Measurements from ENCODE around the gene LARP7.
"Not testable (repeated sequence)": the region's sequence is repeated elsewhere in the genome, so short reads cannot be mapped to it uniquely, and the experiment has no call there.

LARP7 gene

DNA sequence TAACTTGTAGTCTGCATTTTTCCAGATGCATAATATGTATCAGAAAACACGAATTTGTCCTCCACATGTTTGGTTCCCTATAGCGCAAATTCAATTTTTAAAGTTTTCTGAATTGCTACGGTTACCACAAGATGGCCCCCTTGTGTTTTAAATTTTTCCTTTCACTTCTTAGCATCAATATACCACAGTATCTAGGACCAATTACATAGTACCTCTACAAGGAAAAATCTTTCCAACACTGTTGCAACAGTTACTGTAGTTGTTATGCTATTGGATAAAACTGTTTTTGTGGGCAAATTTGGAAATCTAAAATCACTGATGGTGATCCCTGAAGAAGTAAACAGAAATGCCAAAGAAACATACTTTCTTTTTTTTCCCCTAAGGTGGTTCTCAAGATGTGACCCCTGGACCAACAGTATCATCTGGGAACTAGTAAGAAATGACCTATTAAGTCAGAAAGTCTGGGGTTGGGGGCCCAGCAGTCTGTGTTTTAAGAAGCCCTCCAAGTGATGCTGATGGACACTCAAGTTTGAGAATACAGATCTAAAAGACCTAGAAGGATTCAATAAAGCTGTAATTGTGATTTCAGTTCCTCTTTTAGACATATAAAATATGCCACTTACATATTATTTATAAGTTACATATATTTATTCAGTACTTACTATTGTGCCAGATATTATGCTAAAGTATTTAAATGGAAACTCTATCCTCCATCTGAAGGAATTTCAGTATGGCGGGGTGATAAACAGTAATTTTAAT lies 3.3 kb upstream of the LARP7 start:
- H3K36me3 ChIP-seq (ENCODE audit: control insufficient read depth, insufficient read depth, low read length), result peaks cover 44% of the 10 kb centered on the region
- H3K9ac ChIP-seq (ENCODE audit: low read length), result no peak overlapping the region
- no peak overlapping the region for H3K27ac ChIP-seq (ENCODE audit: low read depth, low read length)
- H3K4me1 ChIP-seq (ENCODE audit: control insufficient read depth, insufficient read depth, low read length), result peaks cover 16% of the 10 kb centered on the region; the same call in 1 of the 2 replicates
- H3K4me3 ChIP-seq (ENCODE audit: low read depth, low read length), result no peak overlapping the region
- H3K9me3 ChIP-seq (ENCODE audit: control insufficient read depth, insufficient read depth, low read depth, low read length), result no peaks in the 10 kb centered on the region
- no peaks in the 10 kb centered on the region for H3K27me3 ChIP-seq (ENCODE audit: control insufficient read depth, insufficient read depth, low read length)

DNA sequence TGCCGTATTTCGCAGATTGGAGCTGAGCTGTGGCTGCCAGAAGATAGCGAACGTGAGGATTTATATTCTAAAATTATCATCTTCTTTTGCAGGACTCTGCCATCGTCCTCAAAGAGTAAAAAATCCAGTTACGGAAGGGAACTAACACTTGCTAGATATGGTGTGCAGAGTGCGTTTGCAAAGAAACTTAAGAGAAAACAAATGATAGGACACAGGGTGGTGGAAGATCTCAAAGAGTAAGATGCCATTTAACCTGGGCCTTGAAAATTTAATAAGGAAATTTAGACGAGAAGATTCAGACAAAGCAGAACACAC lies 566 bp downstream of the LARP7 start:
- Histone ChIP-seq H3K4me3 (ENCODE audit: low read depth, low read length) (peak overlapping the region; percentile 90), H3K9me3 (ENCODE audit: control insufficient read depth, insufficient read depth, low read depth, low read length) (no peaks in the 10 kb centered on the region), H3K9ac (ENCODE audit: low read length) (peak overlapping the region; percentile 87), H3K27ac (ENCODE audit: low read depth, low read length) (peak overlapping the region; percentile 77; the same call in 1 of the 2 replicates), H3K4me1 (ENCODE audit: control insufficient read depth, insufficient read depth, low read length) (peaks cover 22% of the 10 kb centered on the region; the same call in 1 of the 2 replicates), H3K36me3 (ENCODE audit: control insufficient read depth, insufficient read depth, low read length) (peaks cover 23% of the 10 kb centered on the region), H3K27me3 (ENCODE audit: control insufficient read depth, insufficient read depth, low read length) (no peaks in the 10 kb centered on the region)

DNA sequence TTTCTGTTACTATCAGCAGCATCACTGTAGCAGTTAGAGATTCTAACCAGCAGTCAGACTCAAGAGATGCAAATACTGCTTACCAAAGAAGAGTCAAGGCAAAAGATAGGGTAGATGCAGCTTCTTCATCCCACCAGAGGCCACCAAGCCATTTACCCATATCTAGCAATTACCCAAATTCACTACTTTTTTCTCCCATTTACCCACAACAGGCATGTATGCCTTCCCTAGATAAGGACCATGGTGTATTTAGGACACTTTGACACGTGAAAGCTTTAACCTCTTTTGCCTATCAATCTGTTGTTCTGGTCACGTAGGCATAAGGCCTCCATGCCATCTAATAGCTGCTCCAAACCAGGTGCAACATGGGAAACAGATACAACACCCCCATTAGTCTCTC lies 5.6 kb downstream of the LARP7 start:
- Histone ChIP-seq H3K27me3 (ENCODE audit: control insufficient read depth, insufficient read depth, low read length) (no peaks in the 10 kb centered on the region), H3K9me3 (ENCODE audit: control insufficient read depth, insufficient read depth, low read depth, low read length) (no peaks in the 10 kb centered on the region), H3K36me3 (ENCODE audit: control insufficient read depth, insufficient read depth, low read length) (peaks cover 34% of the 10 kb centered on the region), H3K4me3 (ENCODE audit: low read depth, low read length) (no peak overlapping the region), H3K9ac (ENCODE audit: low read length) (no peak overlapping the region), H3K4me1 (ENCODE audit: control insufficient read depth, insufficient read depth, low read length) (peaks cover 11% of the 10 kb centered on the region; the same call in 1 of the 2 replicates), H3K27ac (ENCODE audit: low read depth, low read length) (no peak overlapping the region)

DNA sequence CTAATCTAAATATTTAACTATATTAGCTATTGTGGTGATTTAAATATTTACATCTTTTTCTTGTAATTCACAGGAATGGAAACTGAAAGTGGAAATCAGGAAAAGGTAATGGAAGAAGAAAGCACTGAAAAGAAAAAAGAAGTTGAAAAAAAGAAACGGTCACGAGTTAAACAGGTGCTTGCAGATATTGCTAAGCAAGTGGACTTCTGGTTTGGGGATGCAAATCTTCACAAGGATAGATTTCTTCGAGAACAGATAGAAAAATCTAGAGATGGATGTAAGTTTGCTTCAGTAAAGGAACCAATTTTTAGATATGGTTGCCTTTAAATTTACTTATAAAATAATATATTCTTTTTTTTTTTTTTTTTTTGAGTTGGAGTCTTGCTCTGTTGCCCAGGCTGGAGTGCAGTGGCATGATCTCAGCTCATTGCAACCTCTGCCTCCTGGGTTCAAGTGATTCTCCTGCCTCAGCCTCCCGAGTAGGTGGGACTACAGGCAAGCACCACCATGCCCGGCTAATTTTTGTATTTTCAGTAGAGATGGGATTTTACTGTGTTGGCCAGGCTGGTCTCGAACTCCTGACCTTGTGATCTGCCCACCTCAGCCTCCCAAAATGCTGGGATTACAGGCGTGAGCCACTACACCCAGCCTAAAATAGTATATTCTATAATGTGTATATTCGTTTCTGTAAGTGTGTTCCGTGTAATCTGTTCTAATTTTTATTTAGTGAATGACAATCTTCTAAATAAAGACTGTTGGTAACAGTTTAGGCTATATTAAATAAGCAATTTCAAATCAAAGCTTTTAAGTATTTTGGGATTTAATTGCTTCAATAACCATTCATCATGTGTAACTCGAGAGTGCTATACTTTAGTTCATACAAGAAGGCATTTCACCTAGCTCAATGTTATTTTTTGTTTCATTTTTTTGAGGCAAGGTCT lies 7.9 kb downstream of the LARP7 start:
- not testable (repeated sequence) for H3K4me3 ChIP-seq (ENCODE audit: low read depth, low read length); H3K4me1 ChIP-seq (ENCODE audit: control insufficient read depth, insufficient read depth, low read length); H3K27me3 ChIP-seq (ENCODE audit: control insufficient read depth, insufficient read depth, low read length); H3K9ac ChIP-seq (ENCODE audit: low read length); H3K9me3 ChIP-seq (ENCODE audit: control insufficient read depth, insufficient read depth, low read depth, low read length); H3K27ac ChIP-seq (ENCODE audit: low read depth, low read length)
- H3K36me3 ChIP-seq (ENCODE audit: control insufficient read depth, insufficient read depth, low read length), result peaks cover 38% of the 10 kb centered on the region

DNA sequence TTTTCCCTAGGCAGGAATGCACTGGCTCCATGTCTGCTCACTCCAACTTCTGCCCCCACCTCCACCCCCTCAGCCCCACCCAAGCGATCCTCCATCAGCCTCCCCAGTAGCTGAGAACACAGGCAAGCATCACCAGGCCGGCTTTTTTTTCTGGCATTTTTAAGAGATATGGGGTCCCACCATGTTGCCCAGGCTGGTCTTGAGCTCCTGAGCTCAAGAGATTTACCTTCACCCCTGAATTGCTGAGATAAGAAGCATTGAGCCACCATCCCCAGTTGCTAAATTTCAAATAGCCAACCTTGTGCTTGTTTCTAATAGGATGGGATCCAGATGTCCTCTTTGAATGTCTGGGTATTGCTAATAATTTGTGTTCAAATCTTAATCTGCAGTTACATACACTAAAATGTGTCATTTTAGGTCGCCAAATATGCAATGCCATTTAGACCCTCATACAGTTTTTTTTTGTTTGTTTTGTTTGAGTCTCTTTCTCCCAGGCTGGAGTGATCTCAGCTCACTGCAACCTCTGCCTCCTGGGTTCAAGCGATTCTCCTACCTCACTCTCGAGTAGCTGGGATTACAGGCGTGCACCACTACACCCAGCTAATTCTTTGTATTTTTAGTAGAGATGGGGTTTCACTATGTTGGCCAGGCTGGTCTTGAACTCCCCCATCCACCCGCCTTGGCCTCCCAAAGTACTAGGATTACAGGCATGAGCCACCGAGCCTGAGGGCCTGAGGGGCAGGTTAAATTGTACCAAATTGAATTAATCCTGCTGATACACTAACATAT lies 8.8 kb downstream of the LARP7 start:
- Histone ChIP-seq H3K27ac (ENCODE audit: low read depth, low read length) (peak overlapping the region; percentile 48; the same call in 1 of the 2 replicates), H3K9me3 (ENCODE audit: control insufficient read depth, insufficient read depth, low read depth, low read length) (no peaks in the 10 kb centered on the region), H3K4me1 (ENCODE audit: control insufficient read depth, insufficient read depth, low read length) (0 out of 2 replicates have a peak, but pooled peaks cover 8% of the 10 kb centered on the region), H3K4me3 (ENCODE audit: low read depth, low read length) (peak overlapping the region; percentile 78), H3K27me3 (ENCODE audit: control insufficient read depth, insufficient read depth, low read length) (no peaks in the 10 kb centered on the region), H3K9ac (ENCODE audit: low read length) (peak overlapping the region; percentile 89), H3K36me3 (ENCODE audit: control insufficient read depth, insufficient read depth, low read length) (peaks cover 34% of the 10 kb centered on the region)

DNA sequence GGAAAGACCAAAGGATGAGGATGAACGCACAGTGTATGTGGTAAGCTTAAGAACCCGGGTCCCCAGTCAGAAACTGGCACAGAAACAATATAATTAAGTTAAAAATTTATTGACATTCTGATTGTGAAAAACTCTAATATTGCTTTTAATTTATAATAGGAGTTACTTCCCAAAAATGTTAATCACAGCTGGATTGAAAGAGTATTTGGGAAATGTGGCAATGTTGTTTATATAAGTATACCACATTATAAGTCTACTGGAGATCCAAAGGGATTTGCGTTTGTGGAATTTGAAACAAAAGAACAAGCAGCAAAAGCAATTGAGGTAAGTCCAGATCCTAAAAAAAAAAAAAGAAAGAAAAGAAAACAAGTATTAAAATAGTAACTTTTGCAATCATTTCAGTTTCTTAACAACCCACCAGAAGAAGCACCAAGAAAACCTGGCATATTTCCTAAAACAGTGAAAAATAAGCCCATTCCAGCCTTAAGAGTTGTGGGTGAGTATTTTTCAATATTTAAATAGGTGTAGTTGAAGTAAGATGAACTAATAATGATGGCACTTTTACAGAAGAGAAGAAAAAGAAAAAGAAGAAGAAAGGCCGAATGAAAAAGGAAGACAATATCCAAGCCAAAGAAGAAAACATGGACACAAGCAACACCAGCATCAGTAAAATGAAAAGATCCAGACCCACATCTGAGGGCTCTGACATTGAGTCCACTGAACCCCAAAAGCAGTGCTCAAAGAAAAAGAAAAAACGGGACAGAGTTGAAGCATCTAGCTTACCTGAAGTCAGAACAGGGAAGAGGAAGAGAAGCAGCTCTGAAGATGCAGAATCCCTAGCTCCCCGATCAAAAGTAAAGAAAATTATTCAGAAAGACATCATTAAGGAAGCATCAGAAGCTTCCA lies 9.9 kb downstream of the LARP7 start:
- H3K27ac ChIP-seq (ENCODE audit: low read depth, low read length), result peak overlapping the region; percentile 100
- no peaks in the 10 kb centered on the region for H3K9me3 ChIP-seq (ENCODE audit: control insufficient read depth, insufficient read depth, low read depth, low read length)
- H3K9ac ChIP-seq (ENCODE audit: low read length), result peak overlapping the region; percentile 98
- peaks cover 31% of the 10 kb centered on the region for H3K36me3 ChIP-seq (ENCODE audit: control insufficient read depth, insufficient read depth, low read length)
- no peaks in the 10 kb centered on the region for H3K27me3 ChIP-seq (ENCODE audit: control insufficient read depth, insufficient read depth, low read length)
- peaks cover 13% of the 10 kb centered on the region; the same call in 1 of the 2 replicates for H3K4me1 ChIP-seq (ENCODE audit: control insufficient read depth, insufficient read depth, low read length)
- peak overlapping the region; percentile 78 for H3K4me3 ChIP-seq (ENCODE audit: low read depth, low read length)

DNA sequence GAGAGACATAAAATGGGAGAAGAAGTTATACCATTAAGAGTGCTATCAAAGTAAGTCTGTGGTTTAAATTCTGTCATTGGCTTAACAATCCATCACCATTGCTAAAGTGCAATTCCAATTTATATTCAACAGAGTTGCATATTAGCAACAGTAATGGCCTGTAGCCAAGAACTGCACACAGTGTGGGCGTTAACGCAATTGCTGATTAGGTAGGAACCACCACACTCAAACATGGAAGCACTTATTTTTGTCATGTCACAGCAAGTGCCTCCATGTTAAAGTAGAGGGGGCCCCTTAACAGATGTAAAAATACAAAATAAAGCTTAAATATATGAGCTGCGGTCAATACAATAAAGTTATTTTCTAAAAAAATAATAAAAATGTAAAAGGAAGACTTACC lies 10.8 kb downstream of the LARP7 start:
- Histone ChIP-seq H3K4me1 (ENCODE audit: control insufficient read depth, insufficient read depth, low read length) (peaks cover 17% of the 10 kb centered on the region), H3K27me3 (ENCODE audit: control insufficient read depth, insufficient read depth, low read length) (no peaks in the 10 kb centered on the region), H3K27ac (ENCODE audit: low read depth, low read length) (peak overlapping the region; percentile 100), H3K4me3 (ENCODE audit: low read depth, low read length) (peak overlapping the region; percentile 78), H3K36me3 (ENCODE audit: control insufficient read depth, insufficient read depth, low read length) (peaks cover 25% of the 10 kb centered on the region), H3K9ac (ENCODE audit: low read length) (peak overlapping the region; percentile 98), H3K9me3 (ENCODE audit: control insufficient read depth, insufficient read depth, low read depth, low read length) (no peaks in the 10 kb centered on the region)

DNA sequence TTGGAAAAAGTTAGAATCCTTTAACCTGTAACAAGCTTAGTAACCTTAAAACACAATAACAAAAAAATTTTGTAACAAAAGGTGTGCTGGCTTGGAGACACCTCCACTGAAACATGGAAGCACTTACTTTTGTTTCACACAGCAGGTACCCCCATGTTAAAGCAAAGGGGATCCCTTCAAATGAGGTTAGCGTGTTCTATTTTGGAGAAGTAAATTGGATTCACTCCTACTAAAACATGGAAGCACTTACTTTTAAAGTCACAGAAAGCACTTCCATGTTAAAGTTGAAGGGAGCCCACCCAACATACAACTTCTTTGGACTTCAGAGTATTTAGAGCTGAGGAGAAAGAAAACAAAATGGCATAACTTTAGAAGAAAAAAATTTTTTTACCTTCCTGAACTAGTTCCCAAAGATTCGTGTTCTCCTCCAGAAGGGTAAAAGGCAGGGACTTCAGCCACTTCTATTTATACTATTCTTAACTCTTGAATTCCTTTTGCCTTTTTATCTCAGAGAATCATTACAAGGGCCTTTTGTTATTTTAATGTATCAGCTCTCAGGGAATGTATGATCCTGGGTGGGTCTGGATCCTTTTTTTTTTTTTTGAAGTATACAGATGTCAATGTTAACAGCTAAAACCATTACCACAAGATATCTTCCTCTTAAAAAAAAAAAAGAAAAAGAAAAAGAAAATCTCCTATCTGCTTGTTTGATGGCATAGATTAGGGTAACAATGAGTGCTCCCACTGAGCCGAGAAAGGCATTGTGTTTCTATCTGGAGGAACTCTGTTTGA lies 11.5 kb downstream of the LARP7 start:
- Histone ChIP-seq H3K9me3 (ENCODE audit: control insufficient read depth, insufficient read depth, low read depth, low read length) (no peaks in the 10 kb centered on the region), H3K27ac (ENCODE audit: low read depth, low read length) (peak overlapping the region; percentile 100), H3K4me1 (ENCODE audit: control insufficient read depth, insufficient read depth, low read length) (peaks cover 21% of the 10 kb centered on the region), H3K36me3 (ENCODE audit: control insufficient read depth, insufficient read depth, low read length) (peaks cover 25% of the 10 kb centered on the region), H3K9ac (ENCODE audit: low read length) (peak overlapping the region; percentile 98), H3K27me3 (ENCODE audit: control insufficient read depth, insufficient read depth, low read length) (no peaks in the 10 kb centered on the region), H3K4me3 (ENCODE audit: low read depth, low read length) (peak overlapping the region; percentile 78)

DNA sequence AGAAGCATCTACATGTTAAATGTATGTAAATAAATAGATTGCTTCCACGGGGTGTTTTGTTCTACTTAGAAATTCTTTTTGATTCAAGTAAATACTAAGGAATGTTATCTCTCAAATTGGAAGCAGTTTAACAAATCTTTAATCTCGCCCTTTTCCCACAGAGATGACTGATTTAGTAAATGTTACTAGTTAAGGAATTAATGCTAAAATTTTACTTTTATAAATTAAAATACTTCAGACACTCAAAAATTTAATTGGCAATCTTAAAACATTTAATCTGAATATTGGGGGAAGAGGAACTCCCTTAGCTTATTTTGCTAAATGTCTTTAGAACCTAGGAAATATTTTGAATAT lies 12.1 kb downstream of the LARP7 start:
- Histone ChIP-seq H3K4me1 (ENCODE audit: control insufficient read depth, insufficient read depth, low read length) (peaks cover 27% of the 10 kb centered on the region), H3K27ac (ENCODE audit: low read depth, low read length) (peak overlapping the region; percentile 100), H3K27me3 (ENCODE audit: control insufficient read depth, insufficient read depth, low read length) (no peaks in the 10 kb centered on the region), H3K9me3 (ENCODE audit: control insufficient read depth, insufficient read depth, low read depth, low read length) (no peaks in the 10 kb centered on the region), H3K36me3 (ENCODE audit: control insufficient read depth, insufficient read depth, low read length) (peaks cover 29% of the 10 kb centered on the region), H3K9ac (ENCODE audit: low read length) (peak overlapping the region; percentile 98), H3K4me3 (ENCODE audit: low read depth, low read length) (peak overlapping the region; percentile 78)

Measured in HUES6 (cell line).